NT2/D1 (cell line): ENCODE measurements around the gene DNAH1.

Experiments
- DNase-seq: peaks from one replicate; pipeline ENCODE4 v3.0.0-alpha.2; 2011; ENCODE audit warnings: low read depth, low spot score
- H3K27me3 ChIP-seq: 2 replicates; pipeline ENCODE4 v1.6.0; 2011; ENCODE audit warnings: mild to moderate bottlenecking; ENCODE audit not compliant: insufficient read length, insufficient read depth
- H3K36me3 ChIP-seq: 2 replicates; pipeline ENCODE4 v1.6.1; 2011; ENCODE audit warnings: mild to moderate bottlenecking, low read length, mixed read lengths; ENCODE audit not compliant: insufficient read depth, insufficient read length
- H3K4me1 ChIP-seq: 2 replicates; pipeline ENCODE4 v1.5.1; 2011; ENCODE audit not compliant: insufficient read depth, insufficient read length
- H3K4me3 ChIP-seq: 2 replicates; pipeline ENCODE4 v1.5.1; 2011; ENCODE audit warnings: low read depth; ENCODE audit not compliant: insufficient read length
- H3K9ac ChIP-seq: 2 replicates; pipeline ENCODE4 v1.6.0; 2011; ENCODE audit warnings: low read depth; ENCODE audit not compliant: insufficient read length
- H3K9me3 ChIP-seq: 2 replicates; pipeline ENCODE4 v1.5.1; 2011; ENCODE audit warnings: mild to moderate bottlenecking, low read length; ENCODE audit not compliant: insufficient read depth
- SUZ12 ChIP-seq: IDR thresholded peaks from 2 replicates; pipeline ENCODE4 v1.6.1; 2011; ENCODE audit not compliant: insufficient read length, insufficient read depth; ENCODE audit errors: extremely low read depth
- YY1 ChIP-seq: IDR thresholded peaks from 2 replicates; pipeline ENCODE4 v1.6.1; 2011; ENCODE audit not compliant: insufficient read length, insufficient read depth
- ZNF274 ChIP-seq: IDR thresholded peaks from 2 replicates; pipeline ENCODE4 v1.6.1; 2011; ENCODE audit warnings: mild to moderate bottlenecking, low read depth, low read length

Gene DNAH1

DNA sequence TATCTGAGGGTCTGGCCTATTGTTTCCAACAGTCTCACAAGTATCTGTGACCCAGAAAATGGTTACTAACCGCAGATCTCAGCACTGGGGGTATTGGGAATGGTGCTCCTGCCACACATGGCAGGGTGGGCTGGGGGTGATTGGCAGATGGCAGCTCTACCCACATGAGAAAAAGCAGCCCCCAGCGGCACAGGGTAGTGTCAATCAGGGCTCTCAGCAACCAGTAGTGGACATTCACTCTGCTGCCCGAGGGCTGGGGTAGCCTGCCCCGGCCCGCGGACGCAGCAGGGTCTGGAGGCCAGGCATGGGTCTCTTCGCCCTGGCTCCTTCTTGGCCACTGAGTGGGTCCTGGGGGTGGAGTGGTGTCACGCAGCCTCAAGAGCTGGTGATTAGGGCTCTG, 8.6 kb downstream of the DNAH1 start:
- Histone ChIP-seq H3K36me3 (no peaks in the 10 kb centered on the region), H3K4me1 (peaks cover 10% of the 10 kb centered on the region), H3K9me3 (no peaks in the 10 kb centered on the region), H3K27me3 (peaks cover under 1% of the 10 kb centered on the region), H3K4me3 (no peak overlapping the region), H3K9ac (no peak overlapping the region)
- DNase-seq, result no peak
- TF ChIP-seq SUZ12 (no peak), ZNF274 (no peak), YY1 (no peak)

DNA sequence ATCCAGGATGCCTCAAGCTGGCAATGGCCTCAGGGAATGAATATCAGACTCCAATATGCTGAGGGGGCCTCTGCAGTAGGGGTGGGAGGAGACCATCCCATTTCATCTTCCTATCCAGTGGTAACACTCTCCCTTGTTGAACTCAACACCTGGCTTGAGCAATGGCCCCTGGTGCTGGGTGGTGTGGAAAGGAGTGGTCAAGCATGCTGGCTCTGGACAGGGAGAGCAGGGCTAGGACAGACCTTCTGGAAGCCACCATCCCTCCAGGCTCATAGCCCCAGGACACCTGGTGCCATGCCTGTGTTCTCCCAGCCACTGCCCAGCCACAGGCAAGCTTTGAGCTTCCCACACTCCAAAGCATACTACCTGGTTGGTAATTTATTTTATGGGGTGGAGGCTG, 9.6 kb downstream of the DNAH1 start:
- Histone ChIP-seq H3K36me3 (no peaks in the 10 kb centered on the region), H3K9me3 (no peaks in the 10 kb centered on the region), H3K4me1 (peaks cover 10% of the 10 kb centered on the region), H3K4me3 (no peak overlapping the region), H3K9ac (no peak overlapping the region), H3K27me3 (no peaks in the 10 kb centered on the region)
- DNase-seq, result no peak
- no peak for TF ChIP-seq ZNF274
- TF ChIP-seq YY1, result no peak
- no peak for TF ChIP-seq SUZ12

DNA sequence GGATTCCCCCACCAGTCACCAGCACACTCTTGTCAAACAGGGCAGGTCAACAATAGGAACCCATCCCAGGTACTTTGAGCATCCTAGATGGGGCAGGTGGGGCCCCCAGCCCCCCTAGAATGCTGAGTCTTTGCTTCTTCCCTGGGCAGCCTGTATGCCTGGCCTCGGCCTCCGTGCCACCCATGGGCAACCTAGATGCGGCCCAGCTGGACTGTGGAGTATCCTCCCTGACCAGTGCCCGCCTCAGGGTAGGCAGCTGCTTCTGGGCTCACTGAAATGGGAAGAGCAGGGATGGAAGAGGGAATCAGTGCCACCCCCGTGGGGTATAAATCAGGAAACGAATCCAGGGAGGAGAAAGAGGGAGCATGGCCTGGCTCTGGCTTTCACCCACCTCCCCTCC, 10.9 kb downstream of the DNAH1 start:
- DNase-seq, result no peak
- Histone ChIP-seq H3K9ac (no peak overlapping the region), H3K36me3 (no peaks in the 10 kb centered on the region), H3K27me3 (no peaks in the 10 kb centered on the region), H3K4me3 (no peak overlapping the region), H3K9me3 (no peaks in the 10 kb centered on the region), H3K4me1 (peaks cover 10% of the 10 kb centered on the region)
- TF ChIP-seq SUZ12, result no peak
- no peak for TF ChIP-seq ZNF274
- TF ChIP-seq YY1, result no peak

DNA sequence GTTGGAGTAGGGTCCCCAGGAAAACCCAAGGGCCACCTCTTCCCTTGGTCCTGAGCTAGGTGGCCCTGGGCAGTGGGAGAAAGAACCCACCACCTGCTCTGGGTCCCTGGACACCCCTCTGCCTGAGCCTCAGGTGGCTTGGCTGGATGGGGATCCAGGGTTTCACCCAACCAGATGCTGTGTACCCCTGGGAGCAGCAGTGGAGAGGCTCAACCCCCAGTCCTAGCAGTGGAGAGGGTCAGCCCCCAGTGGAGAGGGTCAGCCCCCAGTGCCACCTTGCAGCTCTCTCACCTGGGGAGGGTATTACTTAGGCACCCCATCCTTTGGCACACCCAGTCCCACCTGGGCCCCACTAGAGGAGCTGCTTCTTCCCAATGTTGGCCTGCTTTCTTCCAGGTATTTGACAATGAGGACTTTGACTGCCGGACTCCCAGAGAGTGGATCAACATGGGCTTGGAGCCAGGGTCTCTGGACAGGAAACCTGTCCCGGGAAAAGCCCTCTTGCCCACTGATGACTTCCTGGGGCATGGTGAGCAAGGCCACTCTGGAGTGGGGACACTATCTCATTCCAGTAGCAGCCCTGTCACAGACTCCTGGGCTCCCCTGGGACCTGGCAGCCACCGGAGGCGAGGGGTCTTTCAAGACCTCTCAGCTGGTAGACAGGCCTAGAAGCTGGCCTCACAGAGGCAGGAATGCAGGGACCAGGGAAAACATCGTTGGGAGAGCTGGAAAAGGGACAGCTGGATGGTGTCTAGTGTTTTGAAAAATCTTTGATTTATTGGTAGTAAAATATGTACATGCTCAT, 11.6 kb downstream of the DNAH1 start:
- no peak for TF ChIP-seq YY1
- no peak for TF ChIP-seq SUZ12
- no peak for TF ChIP-seq ZNF274
- Histone ChIP-seq H3K27me3 (no peaks in the 10 kb centered on the region), H3K4me3 (no peak overlapping the region), H3K4me1 (peaks cover 10% of the 10 kb centered on the region), H3K9me3 (no peaks in the 10 kb centered on the region), H3K9ac (no peak overlapping the region), H3K36me3 (no peaks in the 10 kb centered on the region)
- DNase-seq, result no peak

DNA sequence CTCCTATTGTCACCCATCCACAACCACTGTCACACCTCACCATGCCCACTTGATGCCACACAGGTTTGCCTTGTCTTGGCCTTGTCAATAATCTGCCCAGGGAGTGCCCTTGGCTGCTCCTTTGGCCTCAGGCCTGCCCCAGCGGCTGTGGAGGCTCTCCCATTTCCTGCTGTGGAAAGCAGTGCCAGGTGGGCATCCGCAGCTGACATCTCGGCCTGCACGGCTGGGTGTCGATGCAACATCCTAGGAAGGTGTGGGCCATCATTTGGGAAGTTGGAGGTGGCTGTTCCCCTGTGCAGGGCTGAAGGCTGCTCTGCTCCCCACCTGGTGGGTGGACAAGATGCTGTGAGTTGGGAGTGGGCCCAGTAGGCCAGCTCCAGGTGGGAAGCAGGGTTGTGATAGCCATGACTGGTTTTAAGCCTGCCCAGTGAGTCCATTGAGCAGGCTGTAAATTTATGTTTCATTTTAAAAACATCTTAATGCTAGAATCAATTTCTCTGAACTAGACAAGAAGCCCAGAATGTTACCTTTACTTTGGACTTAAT, 12.5 kb downstream of the DNAH1 start:
- Histone ChIP-seq H3K36me3 (no peaks in the 10 kb centered on the region), H3K9me3 (no peaks in the 10 kb centered on the region), H3K4me3 (no peak overlapping the region), H3K9ac (no peak overlapping the region), H3K27me3 (no peaks in the 10 kb centered on the region), H3K4me1 (peaks cover 9% of the 10 kb centered on the region)
- TF ChIP-seq ZNF274, result no peak
- TF ChIP-seq YY1, result no peak
- no peak for TF ChIP-seq SUZ12
- DNase-seq, result no peak

DNA sequence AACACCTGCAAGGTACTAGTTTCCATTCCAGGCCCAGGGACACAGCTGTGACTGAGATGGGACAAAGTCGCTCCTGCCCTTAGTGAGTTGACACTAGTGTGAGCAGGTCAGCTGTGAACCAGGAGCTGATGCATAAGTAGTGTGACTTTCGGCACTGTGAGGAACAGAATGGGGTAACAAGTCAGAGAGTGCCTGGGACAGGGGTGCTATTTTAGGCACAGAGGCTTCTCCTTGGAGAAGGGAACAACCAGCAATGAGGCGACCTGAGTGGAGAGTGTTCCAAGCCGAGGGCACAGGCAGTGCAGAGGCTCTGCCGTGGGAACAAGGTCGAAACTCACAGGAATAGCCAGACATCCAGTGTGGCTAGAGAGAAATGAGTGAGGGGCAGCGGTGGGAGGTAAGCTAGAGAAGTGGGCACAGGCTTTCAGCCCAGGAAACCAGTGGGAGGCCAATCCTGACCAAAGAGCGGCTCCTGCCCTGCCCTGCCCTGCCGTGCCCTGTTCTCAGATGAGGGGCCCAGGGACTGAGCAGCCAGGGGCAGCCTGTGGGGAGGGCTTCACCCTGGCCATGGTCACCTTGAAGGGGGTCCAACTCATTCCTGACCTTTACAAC, 14.2 kb downstream of the DNAH1 start:
- no peak overlapping the region for H3K9ac ChIP-seq
- no peak for TF ChIP-seq ZNF274
- TF ChIP-seq SUZ12, result no peak
- TF ChIP-seq YY1, result no peak
- no peaks in the 10 kb centered on the region for H3K9me3 ChIP-seq
- H3K36me3 ChIP-seq, result no peaks in the 10 kb centered on the region
- H3K4me1 ChIP-seq, result no peaks in the 10 kb centered on the region
- DNase-seq, result no peak
- no peaks in the 10 kb centered on the region for H3K27me3 ChIP-seq
- H3K4me3 ChIP-seq, result no peak overlapping the region

DNA sequence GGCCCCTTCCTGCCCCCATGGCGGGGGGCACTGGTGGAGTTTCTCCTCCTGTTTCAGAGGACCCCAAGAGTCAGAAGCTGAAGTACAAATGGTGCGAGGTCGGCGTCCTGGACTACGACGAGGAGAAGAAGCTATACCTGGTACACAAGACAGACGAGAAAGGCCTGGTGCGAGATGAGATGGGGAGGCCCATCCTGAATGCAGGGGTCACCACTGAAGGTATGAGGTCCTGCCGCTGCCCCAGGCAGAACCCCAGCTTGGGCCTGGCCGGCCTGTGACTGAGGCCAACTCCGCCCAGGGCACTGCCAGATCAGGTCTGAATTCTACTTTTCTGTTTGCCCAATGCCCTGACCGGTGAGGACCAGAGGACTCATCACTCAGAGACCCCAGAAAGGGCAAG, 15.0 kb downstream of the DNAH1 start:
- no peak for DNase-seq
- TF ChIP-seq SUZ12 (no peak), ZNF274 (no peak), YY1 (no peak)
- H3K9me3 ChIP-seq, result no peaks in the 10 kb centered on the region
- H3K27me3 ChIP-seq, result no peaks in the 10 kb centered on the region
- no peaks in the 10 kb centered on the region for H3K4me1 ChIP-seq
- H3K36me3 ChIP-seq, result no peaks in the 10 kb centered on the region
- no peak overlapping the region for H3K4me3 ChIP-seq
- no peak overlapping the region for H3K9ac ChIP-seq
